SK-N-DZ (cell line): ENCODE data around the gene PLB1.
A peak's percentile ranks its signal among the peaks of the same experiment; 100 is the strongest.

Experiments
- DNase-seq: peaks from one replicate; pipeline ENCODE4 v3.0.0-alpha.2; 2015; ENCODE audit warnings: low spot score

Gene PLB1

DNA sequence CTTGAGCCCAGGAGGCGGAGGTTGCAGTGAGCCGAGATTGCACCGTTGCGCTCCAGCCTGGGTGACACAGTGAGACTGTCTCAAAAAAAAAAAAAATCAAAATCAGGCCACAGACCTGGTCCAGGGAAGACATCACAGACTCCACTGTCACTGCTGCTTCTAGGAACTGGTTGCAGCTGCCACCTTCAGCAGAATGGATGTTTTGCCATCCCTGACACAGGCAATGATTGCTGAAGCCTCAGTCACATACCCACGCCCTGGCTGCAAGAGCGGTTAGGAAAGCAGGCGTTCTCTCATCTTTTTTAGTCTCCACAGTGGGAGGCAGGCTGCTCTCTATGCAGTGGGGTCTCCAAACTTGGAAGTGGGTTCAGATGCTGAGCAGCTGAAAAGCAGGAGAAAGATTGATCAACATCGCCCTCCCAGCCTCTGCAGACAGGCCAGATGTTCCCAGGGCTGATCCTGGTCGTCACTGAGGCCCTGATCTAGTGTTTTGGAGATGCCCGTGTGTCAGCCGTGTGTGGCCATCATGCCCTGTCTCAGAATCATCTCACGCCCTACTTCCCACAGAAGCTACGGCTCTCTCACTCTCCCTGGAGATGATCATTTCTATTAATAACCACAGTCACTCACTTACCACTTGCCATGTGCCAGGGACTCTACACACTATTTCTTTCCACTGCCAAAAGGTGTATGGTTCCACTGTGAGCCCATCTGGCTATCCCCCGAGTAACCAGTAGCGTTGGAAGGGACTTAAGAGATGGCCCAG, 91.8 kb downstream of the PLB1 start:
- no peak for DNase-seq

DNA sequence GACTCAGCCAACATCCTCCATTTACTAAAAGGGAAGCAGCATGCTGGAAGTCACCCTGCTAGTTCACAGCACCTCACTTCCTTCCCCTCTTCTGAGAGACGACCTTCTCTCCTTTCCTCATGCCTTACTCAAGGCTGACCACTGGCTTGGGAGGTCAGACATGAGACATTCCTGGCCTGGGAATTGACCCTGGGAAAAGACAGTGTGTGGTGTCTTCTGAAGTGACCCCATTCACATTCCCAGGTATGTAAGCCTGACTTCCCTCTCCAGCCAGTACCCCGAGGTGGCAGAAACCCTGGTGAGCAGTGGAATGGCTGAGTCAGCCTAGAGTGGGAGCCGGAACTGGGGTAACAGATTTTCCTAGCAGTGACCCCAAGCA, 92.4 kb downstream of the PLB1 start:
- no peak for DNase-seq

DNA sequence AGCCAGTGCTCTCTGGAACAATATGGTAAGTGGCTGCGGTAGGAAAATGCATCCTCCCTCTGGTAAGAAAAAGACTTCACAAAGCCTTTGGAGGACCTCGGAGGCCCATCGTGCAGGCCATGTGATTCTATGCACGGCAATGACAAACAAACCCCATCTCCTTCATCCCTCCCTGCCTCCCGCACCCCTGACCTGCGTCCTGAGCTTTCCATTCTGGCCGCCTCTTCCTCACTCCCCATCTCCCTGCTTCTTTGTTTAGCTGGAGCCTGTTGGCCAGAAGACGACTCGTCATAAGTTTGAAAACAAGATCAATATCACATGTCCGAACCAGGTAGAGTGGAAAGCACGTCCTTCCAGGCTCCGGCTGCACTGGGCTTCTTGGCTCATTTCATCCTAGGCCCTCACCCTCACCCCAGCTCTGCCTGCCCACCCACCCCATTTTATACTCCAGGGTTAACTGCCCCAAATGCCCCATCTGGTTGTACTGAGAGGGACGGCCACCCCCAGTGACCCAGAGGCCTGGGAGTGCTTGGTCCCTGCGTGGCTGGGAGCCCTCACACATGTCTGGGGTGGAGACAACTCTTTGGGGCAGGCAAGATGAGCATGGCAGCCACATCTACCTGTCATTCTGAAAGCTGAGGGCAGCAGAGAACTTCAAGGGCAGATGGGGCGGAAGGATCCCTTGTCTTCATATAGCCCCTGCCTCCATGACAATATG, 94.0 kb downstream of the PLB1 start:
- DNase-seq = no peak

DNA sequence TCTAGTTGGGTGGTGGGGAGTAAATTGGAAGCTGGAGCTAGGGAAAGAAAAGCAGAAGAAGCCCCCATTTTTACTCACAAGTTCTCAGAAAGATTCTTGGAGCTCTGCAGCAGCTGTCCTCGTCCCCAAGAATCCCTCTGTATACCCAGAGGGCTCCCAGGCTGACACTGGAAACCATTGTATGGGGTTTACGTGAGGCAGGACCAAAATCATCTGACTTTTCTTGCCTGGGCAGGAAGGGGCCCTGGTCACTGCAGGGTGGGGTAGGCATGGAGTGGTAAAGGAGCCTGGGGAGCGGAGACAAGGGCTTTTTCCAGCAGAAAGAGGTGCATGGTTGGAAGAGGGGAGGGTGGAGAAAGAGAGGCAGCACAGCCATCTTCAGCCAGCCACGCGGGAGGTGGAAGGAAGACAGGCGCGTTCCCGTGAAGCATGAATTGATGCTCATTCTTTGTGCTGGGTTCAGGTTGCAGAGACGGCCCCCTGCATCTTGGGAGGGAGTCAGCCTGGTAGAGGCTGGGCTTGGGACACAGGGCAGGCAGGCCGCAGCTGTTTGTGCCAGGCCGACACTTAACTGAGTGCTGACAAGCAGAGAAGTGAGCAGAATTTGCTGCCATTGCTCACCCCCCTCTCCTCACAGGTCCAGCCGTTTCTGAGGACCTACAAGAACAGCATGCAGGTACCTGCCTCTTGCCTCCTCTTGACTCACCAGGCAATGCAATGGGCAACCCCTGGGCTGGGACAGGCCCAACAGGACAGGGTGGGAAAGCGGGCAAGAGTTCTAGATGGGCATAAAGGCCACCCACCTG, 94.8 kb downstream of the PLB1 start:
- DNase-seq = no peak

DNA sequence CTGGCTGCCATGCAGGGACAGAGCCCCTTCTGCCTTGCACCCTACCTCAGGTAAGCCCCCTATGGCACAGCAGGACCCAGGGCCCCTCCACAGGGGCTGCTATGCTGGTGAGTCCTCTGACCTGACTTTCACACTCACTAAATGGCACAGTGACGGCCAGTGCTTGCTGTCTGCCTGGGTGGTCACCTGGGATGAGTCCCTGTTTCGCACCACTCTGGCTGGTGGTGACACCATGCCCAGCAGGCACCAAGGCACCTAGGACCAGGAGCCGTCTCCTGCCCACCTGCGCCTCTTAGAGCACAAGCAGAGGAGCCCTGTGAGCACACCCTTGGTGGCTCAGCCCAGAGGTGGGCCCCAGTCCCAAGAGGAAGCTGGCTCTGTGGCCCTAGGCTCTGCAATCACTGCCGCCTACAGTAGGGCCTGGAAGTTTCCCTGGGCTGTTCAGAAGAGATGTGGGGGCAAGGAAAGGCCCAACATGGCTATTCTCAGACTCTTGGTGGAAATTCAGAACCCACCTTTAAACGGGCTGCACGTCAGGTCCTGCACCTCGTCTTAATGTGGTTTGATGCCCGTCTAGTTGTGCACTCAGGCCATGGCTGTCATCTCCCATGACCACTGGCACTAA, 96.0 kb downstream of the PLB1 start:
- DNase-seq = no peak

DNA sequence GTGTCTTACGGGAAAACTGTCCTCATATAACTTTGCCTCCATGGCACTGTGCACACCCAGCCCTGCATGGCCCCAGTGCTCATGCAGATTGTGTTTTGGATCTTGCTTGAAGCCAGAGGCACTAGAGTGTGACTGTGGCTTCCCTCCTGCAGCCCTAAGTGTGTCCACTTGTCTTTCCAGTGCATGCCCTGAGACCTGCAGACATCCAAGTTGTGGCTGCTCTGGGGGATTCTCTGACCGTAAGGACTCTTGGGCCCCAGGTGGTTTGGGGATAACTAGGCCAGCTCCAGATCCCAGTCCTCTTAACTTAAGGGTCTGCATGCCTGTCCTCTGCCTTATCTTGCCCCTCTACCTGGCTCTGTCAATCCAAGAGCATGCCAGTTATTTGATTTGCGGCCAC, 96.6 kb downstream of the PLB1 start:
- DNase-seq = no peak

DNA sequence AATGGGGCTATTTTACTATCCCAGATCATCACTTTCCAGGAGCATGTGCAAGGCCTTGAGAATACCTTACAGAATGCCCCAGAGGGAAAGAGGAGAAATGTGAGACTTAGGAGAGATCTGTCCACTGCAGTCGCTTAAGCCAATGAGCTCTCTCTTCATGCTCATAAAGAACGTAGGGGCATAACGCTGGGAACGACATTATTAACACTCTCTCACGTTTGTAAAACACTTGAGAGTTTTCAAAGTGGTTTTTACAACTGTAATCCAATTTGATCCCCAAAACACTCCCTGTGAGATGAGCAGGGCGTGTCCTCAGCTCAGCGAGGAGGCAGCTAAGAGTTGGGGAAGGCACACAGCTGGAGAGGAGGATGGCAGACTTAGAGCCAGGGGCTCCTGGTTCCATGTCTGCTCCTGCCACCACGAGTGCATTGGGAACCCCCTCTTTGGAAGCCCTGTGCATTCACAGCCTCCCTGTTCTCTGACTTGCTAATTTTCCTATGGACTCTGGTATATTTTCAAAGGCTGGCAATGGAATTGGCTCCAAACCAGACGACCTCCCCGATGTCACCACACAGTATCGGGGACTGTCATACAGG, 97.4 kb downstream of the PLB1 start:
- no peak for DNase-seq

DNA sequence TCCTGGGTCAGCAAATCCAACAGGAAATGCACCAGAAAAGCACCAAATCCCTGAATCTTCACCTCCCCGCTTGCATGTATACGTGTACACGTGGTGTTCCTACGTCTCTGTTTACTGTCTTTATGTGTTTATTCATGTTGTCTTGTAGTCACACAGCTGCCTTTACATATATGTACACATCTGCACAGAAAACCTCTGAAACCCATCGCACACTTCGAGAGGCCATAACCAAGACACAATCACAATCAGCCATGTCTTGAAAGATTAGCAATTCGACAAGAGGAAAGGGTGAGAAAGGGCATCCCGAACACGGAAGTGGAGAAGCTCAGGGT, 98.1 kb downstream of the PLB1 start:
- no peak for DNase-seq

DNA sequence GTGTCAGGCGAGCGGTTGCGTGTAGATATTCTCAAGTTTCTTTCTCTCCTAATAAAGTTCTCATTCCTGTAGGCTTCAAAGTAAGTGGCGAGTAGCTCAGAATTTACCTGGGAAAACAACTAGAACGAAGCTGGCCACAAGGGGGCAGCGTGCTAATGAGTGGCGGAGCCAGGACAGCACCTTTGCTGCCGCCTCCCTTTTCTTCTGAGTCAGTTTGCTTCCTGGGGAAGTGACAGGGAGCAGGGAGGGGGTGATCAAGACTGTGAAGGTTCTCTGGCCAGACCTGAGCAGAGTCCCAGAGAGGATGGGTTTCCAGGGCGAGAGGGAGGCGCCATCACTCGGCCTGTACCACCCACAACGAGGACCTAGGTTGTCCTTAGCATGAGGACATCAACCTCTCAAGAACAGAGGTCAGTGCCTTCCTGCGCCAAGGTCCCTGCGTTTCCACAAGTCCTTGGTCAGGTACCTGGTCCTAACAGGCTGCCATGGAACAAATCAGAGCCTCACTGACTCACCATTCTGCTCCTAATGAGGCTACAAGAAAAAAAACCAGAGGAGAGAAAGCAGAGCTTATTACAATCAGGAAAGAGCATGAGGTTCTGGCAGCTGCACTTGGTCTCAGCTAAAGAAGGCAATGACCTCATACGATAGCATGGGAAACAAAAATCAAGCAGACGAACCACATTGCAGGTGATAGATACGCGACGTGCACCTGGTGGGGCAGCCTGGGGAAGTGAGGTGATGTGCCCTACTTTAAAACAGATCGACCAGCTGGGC, 98.7 kb downstream of the PLB1 start:
- DNase-seq = peak; percentile 80

DNA sequence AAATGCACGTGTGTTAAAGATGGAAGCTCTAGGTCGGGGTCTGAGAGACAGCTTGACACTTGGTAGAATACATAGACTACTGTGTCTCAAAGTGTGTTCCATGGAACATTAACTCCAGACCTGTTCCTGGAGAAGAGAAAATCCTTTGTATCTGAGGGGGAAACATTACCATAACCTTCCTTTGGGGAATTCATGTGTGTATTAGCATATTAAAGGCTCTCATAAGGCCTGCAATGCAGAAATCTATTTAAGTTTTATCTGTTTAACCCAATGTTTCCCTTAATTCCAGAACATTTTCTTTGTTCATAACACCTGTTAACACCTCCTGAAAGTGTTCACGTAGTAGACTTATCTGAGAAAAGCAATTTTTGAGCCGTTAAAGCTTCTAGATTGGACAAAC, 99.5 kb downstream of the PLB1 start:
- DNase-seq = no peak

DNA sequence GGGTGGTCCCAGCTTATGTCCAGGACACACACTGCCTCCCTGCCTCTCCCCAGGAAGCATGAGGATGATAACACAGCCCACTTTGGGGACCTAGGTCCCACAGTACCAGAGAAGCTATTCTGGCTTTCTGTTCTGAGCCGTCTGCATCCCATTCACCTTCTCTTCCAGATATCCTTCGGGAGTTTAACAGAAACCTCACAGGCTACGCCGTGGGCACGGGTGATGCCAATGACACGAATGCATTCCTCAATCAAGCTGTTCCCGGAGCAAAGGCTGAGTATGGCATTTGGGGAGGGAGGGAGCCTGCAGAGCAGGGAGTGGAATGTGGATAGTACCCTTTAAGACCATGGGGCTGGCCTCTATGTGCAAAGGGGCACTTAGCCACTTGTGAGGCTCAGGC, 102.6 kb downstream of the PLB1 start:
- DNase-seq = no peak

DNA sequence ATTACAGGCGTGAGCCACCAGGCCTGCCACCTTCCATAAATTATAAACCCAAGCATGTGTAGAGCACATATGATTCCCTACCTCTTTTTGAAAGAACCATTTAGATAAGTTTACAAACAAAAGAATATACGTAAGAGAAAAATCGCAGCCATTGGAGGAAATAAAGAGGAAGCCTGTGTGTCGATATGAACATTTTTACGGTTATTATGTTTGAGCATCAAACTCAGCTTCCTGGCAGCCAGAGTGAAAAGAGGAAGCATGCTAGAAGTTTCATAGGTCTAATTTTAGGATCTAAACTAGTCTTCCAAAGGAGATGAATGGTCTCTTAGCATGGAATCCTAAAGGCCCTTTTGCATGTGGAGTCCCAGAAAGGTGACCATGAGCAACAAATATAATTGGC, 104.3 kb downstream of the PLB1 start:
- no peak for DNase-seq

DNA sequence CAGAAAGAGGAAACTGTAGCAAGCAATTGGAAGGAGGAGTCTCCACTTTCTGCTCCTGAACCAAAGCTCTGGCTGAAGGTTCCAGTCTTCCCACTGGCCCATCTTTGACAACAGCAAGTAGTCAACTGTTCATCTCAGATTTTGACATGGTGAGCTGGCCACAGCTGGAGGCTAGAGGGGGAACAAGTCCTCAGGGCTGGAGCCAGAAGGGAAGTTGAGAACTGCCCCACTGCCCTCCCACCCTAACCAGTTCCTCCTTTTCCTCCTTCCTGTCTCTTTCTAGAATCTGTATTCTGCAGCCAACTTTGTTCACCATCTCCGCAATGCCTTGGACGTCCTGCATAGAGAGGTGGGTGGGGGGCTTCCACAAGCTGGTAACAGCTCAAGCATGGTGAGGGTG, 105.8 kb downstream of the PLB1 start:
- no peak for DNase-seq

DNA sequence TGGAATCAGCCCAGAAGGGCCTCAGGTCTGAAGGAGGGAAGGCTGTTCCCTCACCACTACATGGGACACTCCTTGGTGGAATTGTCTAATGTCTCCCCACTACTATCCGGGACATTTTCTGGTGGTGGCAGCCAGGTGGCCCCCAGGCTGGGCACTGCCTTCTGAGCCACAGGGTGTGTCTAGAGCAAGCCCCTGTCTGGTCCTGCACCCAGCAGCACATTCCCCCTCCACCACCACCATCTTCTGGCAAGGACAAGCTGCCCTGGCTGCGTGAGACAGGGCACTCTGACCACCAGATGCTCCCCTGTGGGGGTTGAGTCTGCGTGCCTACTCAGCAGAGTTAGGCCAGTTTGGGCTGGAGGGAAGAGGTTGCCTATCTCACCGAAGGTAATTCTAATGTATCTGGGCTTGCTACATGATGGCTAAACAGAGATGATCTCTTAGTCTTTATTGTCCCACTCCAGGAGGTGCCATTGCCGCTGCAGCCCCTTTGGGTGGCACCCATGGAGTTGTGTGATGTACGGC, 106.3 kb downstream of the PLB1 start:
- no peak for DNase-seq

DNA sequence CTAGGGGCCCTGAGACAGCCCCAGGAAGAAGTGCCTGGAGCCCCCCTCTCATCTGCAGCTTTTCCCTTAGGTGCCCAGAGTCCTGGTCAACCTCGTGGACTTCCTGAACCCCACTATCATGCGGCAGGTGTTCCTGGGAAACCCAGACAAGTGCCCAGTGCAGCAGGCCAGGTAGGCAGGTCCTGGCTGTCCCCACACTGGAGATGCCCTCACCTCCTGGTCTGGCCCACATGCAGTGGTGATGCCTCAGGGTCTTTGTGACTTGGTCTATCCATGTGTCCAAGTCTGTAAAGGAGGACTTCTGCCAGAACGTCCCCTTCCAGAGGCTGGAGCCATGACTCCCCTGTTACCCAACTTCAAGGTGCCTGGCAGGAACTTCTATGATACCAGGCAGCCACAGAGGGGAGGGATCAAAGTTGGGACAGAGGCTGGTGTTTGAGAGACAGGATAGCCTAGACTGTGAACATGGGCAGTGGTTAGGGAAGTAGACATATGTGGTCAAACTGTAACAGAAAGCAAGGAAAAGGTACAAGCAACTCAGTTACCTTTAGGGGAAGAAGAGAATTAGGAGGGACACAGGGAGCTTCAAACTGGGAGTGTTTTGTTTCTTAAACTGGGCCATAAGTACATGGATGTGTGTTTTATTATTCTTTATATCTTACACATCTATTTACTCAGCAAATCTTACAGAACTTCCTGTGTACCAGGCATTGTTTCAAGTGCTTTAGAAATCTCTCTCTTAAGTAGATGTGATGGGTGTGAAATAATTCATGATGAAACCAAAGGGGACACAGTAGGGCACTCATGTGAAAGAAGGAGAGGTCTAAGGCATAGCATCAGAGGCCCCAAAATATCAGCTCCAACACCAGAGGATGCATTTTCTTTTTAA, 107.1 kb downstream of the PLB1 start:
- DNase-seq = no peak

DNA sequence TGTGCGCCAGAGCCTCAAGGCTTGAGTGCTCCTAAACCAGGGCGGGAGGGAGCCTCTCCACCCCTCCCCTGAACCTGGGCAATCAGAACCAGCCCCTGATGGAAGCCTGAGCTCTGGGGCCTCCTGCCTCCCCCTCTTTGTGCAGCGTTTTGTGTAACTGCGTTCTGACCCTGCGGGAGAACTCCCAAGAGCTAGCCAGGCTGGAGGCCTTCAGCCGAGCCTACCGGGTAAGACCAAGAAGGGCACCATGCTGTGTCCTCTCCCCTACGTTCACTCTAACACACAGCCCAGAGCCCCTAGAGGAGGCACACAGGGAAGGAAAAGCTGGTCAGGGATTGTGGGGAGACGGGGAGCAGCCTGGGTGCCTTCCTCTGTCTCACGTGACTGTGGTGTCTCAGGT, 108.0 kb downstream of the PLB1 start:
- DNase-seq = no peak

DNA sequence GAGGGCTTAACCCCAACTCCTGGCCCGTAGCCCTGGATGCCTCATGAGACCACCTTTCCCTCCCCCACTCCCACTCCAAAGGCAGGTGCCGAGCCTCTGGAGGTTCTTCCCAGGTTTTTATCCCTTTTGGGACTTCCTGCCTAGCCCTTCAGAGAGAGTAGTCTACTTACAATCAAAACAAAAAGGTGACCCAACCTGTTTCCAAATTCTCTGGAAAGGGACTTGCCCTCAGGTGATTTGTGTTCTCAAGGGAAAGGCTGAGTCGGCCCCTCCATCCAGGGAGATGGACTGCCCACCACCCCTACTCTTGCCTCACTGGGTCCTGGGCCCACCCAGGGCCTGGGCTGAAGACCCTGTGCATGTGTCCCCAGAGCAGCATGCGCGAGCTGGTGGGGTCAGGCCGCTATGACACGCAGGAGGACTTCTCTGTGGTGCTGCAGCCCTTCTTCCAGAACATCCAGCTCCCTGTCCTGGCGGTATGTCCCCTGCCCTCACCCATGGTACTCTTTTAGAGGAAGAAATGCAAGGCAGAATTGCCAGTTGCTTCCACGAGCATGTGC, 108.5 kb downstream of the PLB1 start:
- no peak for DNase-seq

DNA sequence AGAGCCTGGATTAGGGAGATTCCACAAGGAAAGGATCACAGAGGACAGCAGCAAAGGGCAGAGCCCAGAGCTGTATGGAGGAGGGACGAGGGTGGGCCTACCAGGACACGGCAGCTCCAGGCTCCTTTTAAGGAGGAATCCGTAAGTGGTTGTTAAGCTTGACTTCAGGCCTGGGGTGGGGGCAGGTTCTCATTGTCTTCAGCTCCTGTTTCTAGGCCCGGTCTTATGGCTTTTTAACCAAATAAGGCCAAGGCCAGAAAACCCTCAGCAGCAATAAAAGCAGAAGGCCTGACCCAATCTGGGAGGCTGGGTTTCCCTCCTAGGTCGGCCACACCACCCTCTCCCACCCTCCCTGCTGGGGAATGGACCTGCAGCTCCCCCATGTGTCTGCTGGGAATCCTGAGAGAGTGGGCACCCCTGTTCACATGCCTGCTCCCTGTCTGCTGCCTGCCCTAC, 111.2 kb downstream of the PLB1 start:
- peak; percentile 40 for DNase-seq

DNA sequence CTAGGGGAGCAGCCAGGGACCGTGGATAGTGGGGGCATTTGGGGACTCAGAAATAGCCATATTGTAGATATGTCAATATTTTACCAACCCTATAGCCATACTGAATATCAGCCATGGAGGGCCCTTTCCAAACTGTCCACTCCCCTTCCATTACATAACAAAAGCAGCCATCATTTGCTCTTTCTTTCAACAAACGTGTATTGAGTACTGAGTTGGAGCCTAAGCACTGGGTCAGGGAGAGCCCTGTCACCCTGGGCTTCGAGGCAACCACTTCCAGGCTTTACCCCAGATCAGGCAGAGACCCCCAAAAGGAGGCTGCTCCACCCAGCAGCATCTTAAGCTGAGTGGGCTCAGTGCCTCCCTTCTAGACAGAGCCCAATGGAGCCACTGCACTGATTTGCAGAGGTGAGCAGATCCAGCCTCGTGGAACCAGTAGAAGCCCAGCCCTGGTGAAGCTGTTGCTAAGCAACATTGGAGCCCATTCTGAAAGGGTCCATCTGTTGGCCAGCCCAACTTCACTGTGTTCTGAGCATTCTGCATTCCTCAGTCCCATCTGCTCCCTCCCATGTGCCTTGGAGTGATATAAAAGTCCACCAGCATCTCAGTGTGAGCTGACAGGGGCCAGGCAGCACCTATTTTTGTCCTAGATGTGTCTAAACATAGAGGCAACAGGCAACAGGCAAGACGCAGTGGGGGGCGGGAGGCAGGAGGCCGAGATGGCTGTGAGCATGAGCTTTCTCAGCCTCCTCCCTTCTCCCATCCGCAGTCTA, 112.1 kb downstream of the PLB1 start:
- DNase-seq = no peak
